SK-N-SH treated with all-trans-retinoic acid at 6 μM for 48 hours (cell line): ENCODE measurements around the gene SEMA3D.

Experiments
- CSDC2 ChIP-seq: fragments of 250-450 bp; sonication (Bioruptor Pico); IDR thresholded peaks from 2 replicates; pipeline ENCODE4 v1.5.0; 2020; ENCODE audit warnings: mild to moderate bottlenecking, moderate library complexity
- ESRRG ChIP-seq: fragments of 250-450 bp; sonication (Bioruptor Pico); IDR thresholded peaks from 2 replicates; pipeline ENCODE4 v1.6.1; 2021; ENCODE audit warnings: mild to moderate bottlenecking
- ISL1 ChIP-seq: fragments of 250-450 bp; sonication (Bioruptor Pico); IDR thresholded peaks from 2 replicates; pipeline ENCODE4 v2.1.2; 2022; ENCODE audit warnings: mild to moderate bottlenecking, moderate library complexity
- PATZ1 ChIP-seq: fragments of 250-450 bp; sonication (Bioruptor Pico); IDR thresholded peaks from 2 replicates; pipeline ENCODE4 v1.8.0; 2020; ENCODE audit warnings: mild to moderate bottlenecking, moderate library complexity, borderline replicate concordance
- ZFP3 ChIP-seq: fragments of 250-450 bp; sonication (Bioruptor Pico); IDR thresholded peaks from 2 replicates; pipeline ENCODE4 v1.5.0; 2020; ENCODE audit warnings: mild to moderate bottlenecking, moderate library complexity
- ZFP30 ChIP-seq: fragments of 450-650 bp; formaldehyde crosslinking; IDR thresholded peaks from 2 replicates; pipeline ENCODE4 v1.5.0; 2022; ENCODE audit warnings: mild to moderate bottlenecking, moderate library complexity

- TF ChIP-seq ISL1 (peak; percentile 79), CSDC2 (no peak), ZFP30 (CRISPR knock-in tag) (no peak), PATZ1 (CRISPR knock-in tag) (no peak; the same call in 1 of the 2 replicates), ZFP3 (CRISPR knock-in tag) (no peak), ESRRG (CRISPR knock-in tag) (no peak)
These were observed 156.0 kb downstream of the SEMA3D start for GRCh38 chr7:85030893-85031292.
